ENCODE measurements around the gene NPTX2.

The NPTX2 gene

GRCh38 chr7:98656899-98657298, 39.8 kb downstream of the NPTX2 start:
- no peaks in the 10 kb centered on the region for H3K4me1 ChIP-seq (ENCODE audit: control insufficient read depth, insufficient read depth, low read length, poor library complexity, severe bottlenecking)
- 90% methylated on average over 7 of the region's 7 CpGs for WGBS, 2 experiments (ENCODE audit: insufficient coverage in 2 of 2)
- H3K9me3 ChIP-seq (ENCODE audit: control insufficient read depth, low read length): no peaks in the 10 kb centered on the region
- no peak overlapping the region for H3K4me3 ChIP-seq (ENCODE audit: extremely low read depth, insufficient read depth, low read length, poor library complexity, severe bottlenecking)
- H3K27ac ChIP-seq (ENCODE audit: low read depth, low read length, severe bottlenecking): no peak overlapping the region
- H3K36me3 ChIP-seq (ENCODE audit: control insufficient read depth, insufficient read depth, low read length): no peaks in the 10 kb centered on the region

GRCh38 chr7:98657736-98658135, 40.7 kb downstream of the NPTX2 start:
- H3K36me3 ChIP-seq (ENCODE audit: control insufficient read depth, insufficient read depth, low read length): no peaks in the 10 kb centered on the region
- no peak overlapping the region for H3K4me3 ChIP-seq (ENCODE audit: extremely low read depth, insufficient read depth, low read length, poor library complexity, severe bottlenecking)
- H3K27ac ChIP-seq (ENCODE audit: low read depth, low read length, severe bottlenecking): no peak overlapping the region
- 89 to 95% methylated on average over 17 of the region's 17 CpGs for WGBS, 2 experiments (ENCODE audit: insufficient coverage in 2 of 2)
- no peaks in the 10 kb centered on the region for H3K4me1 ChIP-seq (ENCODE audit: control insufficient read depth, insufficient read depth, low read length, poor library complexity, severe bottlenecking)
- H3K9me3 ChIP-seq (ENCODE audit: control insufficient read depth, low read length): no peaks in the 10 kb centered on the region

GRCh38 chr7:98659756-98660155, 42.7 kb downstream of the NPTX2 start:
- Histone ChIP-seq H3K4me1 (ENCODE audit: control insufficient read depth, insufficient read depth, low read length, poor library complexity, severe bottlenecking) (no peaks in the 10 kb centered on the region), H3K36me3 (ENCODE audit: control insufficient read depth, insufficient read depth, low read length) (no peaks in the 10 kb centered on the region), H3K9me3 (ENCODE audit: control insufficient read depth, low read length) (no peaks in the 10 kb centered on the region), H3K27ac (ENCODE audit: low read depth, low read length, severe bottlenecking) (no peak overlapping the region), H3K4me3 (ENCODE audit: extremely low read depth, insufficient read depth, low read length, poor library complexity, severe bottlenecking) (no peak overlapping the region)
- 86 to 87% methylated on average over 3 of the region's 3 CpGs for WGBS, 2 experiments (ENCODE audit: insufficient coverage in 2 of 2)

- Histone ChIP-seq H3K4me1 (ENCODE audit: control insufficient read depth, insufficient read depth, low read length, poor library complexity, severe bottlenecking) (no peaks in the 10 kb centered on the region), H3K4me3 (ENCODE audit: extremely low read depth, insufficient read depth, low read length, poor library complexity, severe bottlenecking) (no peak overlapping the region), H3K27ac (ENCODE audit: low read depth, low read length, severe bottlenecking) (no peak overlapping the region), H3K9me3 (ENCODE audit: control insufficient read depth, low read length) (no peaks in the 10 kb centered on the region), H3K36me3 (ENCODE audit: control insufficient read depth, insufficient read depth, low read length) (no peaks in the 10 kb centered on the region)
- 59 to 61% methylated on average over 3 of the region's 3 CpGs for WGBS, 2 experiments (ENCODE audit: insufficient coverage in 2 of 2)
Observed at GRCh38 chr7:98661607-98662006, 44.5 kb downstream of the NPTX2 start.

GRCh38 chr7:98662289-98662688, 45.2 kb downstream of the NPTX2 start:
- Histone ChIP-seq H3K4me1 (ENCODE audit: control insufficient read depth, insufficient read depth, low read length, poor library complexity, severe bottlenecking) (no peaks in the 10 kb centered on the region), H3K36me3 (ENCODE audit: control insufficient read depth, insufficient read depth, low read length) (no peaks in the 10 kb centered on the region), H3K4me3 (ENCODE audit: extremely low read depth, insufficient read depth, low read length, poor library complexity, severe bottlenecking) (no peak overlapping the region), H3K9me3 (ENCODE audit: control insufficient read depth, low read length) (no peaks in the 10 kb centered on the region), H3K27ac (ENCODE audit: low read depth, low read length, severe bottlenecking) (no peak overlapping the region)
- 87 to 88% methylated on average over 4 of the region's 4 CpGs for WGBS, 2 experiments (ENCODE audit: insufficient coverage in 2 of 2)

GRCh38 chr7:98664882-98665281, 47.8 kb downstream of the NPTX2 start:
- no peak overlapping the region for H3K27ac ChIP-seq (ENCODE audit: low read depth, low read length, severe bottlenecking)
- no peak overlapping the region for H3K4me3 ChIP-seq (ENCODE audit: extremely low read depth, insufficient read depth, low read length, poor library complexity, severe bottlenecking)
- H3K4me1 ChIP-seq (ENCODE audit: control insufficient read depth, insufficient read depth, low read length, poor library complexity, severe bottlenecking): no peaks in the 10 kb centered on the region
- no peaks in the 10 kb centered on the region for H3K9me3 ChIP-seq (ENCODE audit: control insufficient read depth, low read length)
- no peaks in the 10 kb centered on the region for H3K36me3 ChIP-seq (ENCODE audit: control insufficient read depth, insufficient read depth, low read length)
- 77 to 84% methylated on average over 5 of the region's 6 CpGs for WGBS, 2 experiments (ENCODE audit: insufficient coverage in 2 of 2)

GRCh38 chr7:98668255-98668654, 51.2 kb downstream of the NPTX2 start:
- Histone ChIP-seq H3K4me3 (ENCODE audit: extremely low read depth, insufficient read depth, low read length, poor library complexity, severe bottlenecking) (no peak overlapping the region), H3K36me3 (ENCODE audit: control insufficient read depth, insufficient read depth, low read length) (no peaks in the 10 kb centered on the region), H3K4me1 (ENCODE audit: control insufficient read depth, insufficient read depth, low read length, poor library complexity, severe bottlenecking) (no peaks in the 10 kb centered on the region), H3K9me3 (ENCODE audit: control insufficient read depth, low read length) (no peaks in the 10 kb centered on the region), H3K27ac (ENCODE audit: low read depth, low read length, severe bottlenecking) (no peak overlapping the region)
- 3% methylated on average over 4 to 6 of the region's 11 CpGs for WGBS, 2 experiments (ENCODE audit: insufficient coverage in 2 of 2)

- Histone ChIP-seq H3K27ac (ENCODE audit: low read depth, low read length, severe bottlenecking) (no peak overlapping the region), H3K4me3 (ENCODE audit: extremely low read depth, insufficient read depth, low read length, poor library complexity, severe bottlenecking) (no peak overlapping the region), H3K36me3 (ENCODE audit: control insufficient read depth, insufficient read depth, low read length) (no peaks in the 10 kb centered on the region), H3K9me3 (ENCODE audit: control insufficient read depth, low read length) (no peaks in the 10 kb centered on the region), H3K4me1 (ENCODE audit: control insufficient read depth, insufficient read depth, low read length, poor library complexity, severe bottlenecking) (no peaks in the 10 kb centered on the region)
- WGBS, 2 experiments (ENCODE audit: insufficient coverage in 2 of 2): 85 to 89% methylated on average over 4 to 9 of the region's 9 CpGs
Observed at GRCh38 chr7:98669329-98670000, 52.4 kb downstream of the NPTX2 start.

- Histone ChIP-seq H3K4me1 (ENCODE audit: control insufficient read depth, insufficient read depth, low read length, poor library complexity, severe bottlenecking) (no peaks in the 10 kb centered on the region), H3K9me3 (ENCODE audit: control insufficient read depth, low read length) (no peaks in the 10 kb centered on the region), H3K4me3 (ENCODE audit: extremely low read depth, insufficient read depth, low read length, poor library complexity, severe bottlenecking) (no peak overlapping the region), H3K36me3 (ENCODE audit: control insufficient read depth, insufficient read depth, low read length) (no peaks in the 10 kb centered on the region), H3K27ac (ENCODE audit: low read depth, low read length, severe bottlenecking) (no peak overlapping the region)
- 95% methylated on average over 5 to 6 of the region's 8 CpGs for WGBS, 2 experiments (ENCODE audit: insufficient coverage in 2 of 2)
Observed at GRCh38 chr7:98670186-98670585, 53.1 kb downstream of the NPTX2 start.

- no peaks in the 10 kb centered on the region for H3K4me1 ChIP-seq (ENCODE audit: control insufficient read depth, insufficient read depth, low read length, poor library complexity, severe bottlenecking)
- 100% methylated on average over 1 of the region's 2 CpGs; no CpG with 5 or more reads in 1 of the 2 experiments for WGBS, 2 experiments (ENCODE audit: insufficient coverage in 2 of 2)
- no peaks in the 10 kb centered on the region for H3K36me3 ChIP-seq (ENCODE audit: control insufficient read depth, insufficient read depth, low read length)
- no peaks in the 10 kb centered on the region for H3K9me3 ChIP-seq (ENCODE audit: control insufficient read depth, low read length)
- H3K4me3 ChIP-seq (ENCODE audit: extremely low read depth, insufficient read depth, low read length, poor library complexity, severe bottlenecking): no peak overlapping the region
- H3K27ac ChIP-seq (ENCODE audit: low read depth, low read length, severe bottlenecking): no peak overlapping the region
Observed at GRCh38 chr7:98671733-98672331, 54.7 kb downstream of the NPTX2 start.

- WGBS, 2 experiments (ENCODE audit: insufficient coverage in 2 of 2): 51 to 62% methylated on average over 8 of the region's 8 CpGs
- H3K4me1 ChIP-seq (ENCODE audit: control insufficient read depth, insufficient read depth, low read length, poor library complexity, severe bottlenecking): no peaks in the 10 kb centered on the region
Observed at GRCh38 chr7:98674461-98674860, 57.4 kb downstream of the NPTX2 start.

More at GRCh38 chr7:98674461-98674860, 57.4 kb downstream of the NPTX2 start:
- Histone ChIP-seq H3K27ac (ENCODE audit: low read depth, low read length, severe bottlenecking) (no peak overlapping the region), H3K4me3 (ENCODE audit: extremely low read depth, insufficient read depth, low read length, poor library complexity, severe bottlenecking) (no peak overlapping the region), H3K9me3 (ENCODE audit: control insufficient read depth, low read length) (no peaks in the 10 kb centered on the region), H3K36me3 (ENCODE audit: control insufficient read depth, insufficient read depth, low read length) (no peaks in the 10 kb centered on the region)

Data from mesodermal cell (in vitro differentiated cells).